WTC11 (cell line): Measurements from ENCODE around the gene TIMM13.

ENCODE experiments used
- ATF3 ChIP-seq: sonication (generic); formaldehyde crosslinking; conservative IDR thresholded peaks from 2 replicates; pipeline ENCODE4 v1.8.1; 2022; ENCODE audit warnings: mild to moderate bottlenecking, missing genetic modification reagents
- CTCF ChIP-seq: fragments of 200-600 bp; IDR thresholded peaks from 2 replicates; pipeline ENCODE4 v1.8.0; 2022; ENCODE audit warnings: antibody characterized with exemption

GRCh38 chr19:2433854-2434253, 6.5 kb upstream of the TIMM13 start:
- TF ChIP-seq CTCF = no peak
- no peak for TF ChIP-seq ATF3
